Naive thymus-derived CD4-positive, alpha-beta T cell (primary cell): Measurements from ENCODE around the gene SSMEM1. TPM values are rescaled to one million over a fixed set of nuclear protein-coding genes. Genes with fewer than 3 reads are reported as not detected.

ENCODE experiments used
- ATAC-seq: fragments of 150-1000 bp; cut with Tn5 transposase; 2 replicates; pipeline ENCODE4 v1.10.0; 2021; ENCODE audit warnings: mild to moderate bottlenecking, moderate library complexity
- CTCF ChIA-PET: fragments of 350-600 bp; sonication (Branson Sonifier 250); formaldehyde crosslinking; loops from one replicate; lab custom pipeline; 2021; ENCODE audit warnings: antibody characterized with exemption; lab: Charles Lee
- POLR2A ChIA-PET: fragments of 350-600 bp; sonication (Branson Sonifier 250); formaldehyde crosslinking; loops from one replicate; lab custom pipeline; 2021; ENCODE audit warnings: antibody characterized with exemption, inconsistent platforms; lab: Charles Lee
- DNase-seq, 9 donors: peaks; one replicate each; pipeline versions ENCODE4 v3.0.0 to v3.0.0-alpha.2; 2020 to 2022; ENCODE audit warnings: mixed read lengths in 1 of 9
- H3K27ac ChIP-seq: one replicate; pipeline ENCODE4 v1.7.0; 2013; ENCODE audit warnings: mild to moderate bottlenecking, low read depth, low read length, moderate library complexity
- H3K27me3 ChIP-seq, 2 donors: one replicate each; pipeline ENCODE4 v1.7.0; 2013; ENCODE audit warnings: low read length in 2 of 2, mild to moderate bottlenecking in 2 of 2, moderate library complexity in 2 of 2; ENCODE audit not compliant: control insufficient read depth in 2 of 2, insufficient read depth in 2 of 2
- H3K36me3 ChIP-seq, 3 experiments: 1 replicate in 2 of 3; 2 replicates in 1 of 3; pipeline ENCODE4 v1.7.0; 2013; ENCODE audit warnings: low read length in 3 of 3, mild to moderate bottlenecking in 3 of 3, moderate library complexity in 1 of 3; ENCODE audit not compliant: insufficient read depth in 3 of 3, control insufficient read depth in 2 of 3
- H3K4me1 ChIP-seq, 2 donors: one replicate each; pipeline ENCODE4 v1.7.0; 2013; ENCODE audit warnings: low read length in 2 of 2, mild to moderate bottlenecking in 2 of 2, moderate library complexity in 1 of 2; ENCODE audit not compliant: control insufficient read depth in 2 of 2, insufficient read depth in 2 of 2
- H3K4me3 ChIP-seq: 2 replicates; pipeline ENCODE4 v1.7.0; 2013; ENCODE audit warnings: mild to moderate bottlenecking, low read length
- H3K9me3 ChIP-seq, 3 experiments: 1 replicate in 2 of 3; 2 replicates in 1 of 3; pipeline ENCODE4 v1.7.0; 2013; ENCODE audit warnings: low read length in 3 of 3; ENCODE audit not compliant: control insufficient read depth in 2 of 3
- H3K27ac Mint-ChIP-seq, 9 donors: one replicate each; pipeline ENCODE4 v1.8.0; 2020 to 2022; ENCODE audit warnings: mixed read lengths in 9 of 9, mild to moderate bottlenecking in 8 of 9, moderate library complexity in 5 of 9, inconsistent platforms in 2 of 9
- H3K27me3 Mint-ChIP-seq, 5 donors: one replicate each; pipeline ENCODE4 v1.8.0; 2021 to 2022; ENCODE audit warnings: mixed read lengths in 5 of 5, mild to moderate bottlenecking in 1 of 5
- H3K36me3 Mint-ChIP-seq, 5 donors: one replicate each; pipeline ENCODE4 v1.8.0; 2020 to 2022; ENCODE audit warnings: mixed read lengths in 5 of 5, mild to moderate bottlenecking in 3 of 5, inconsistent platforms in 1 of 5
- H3K4me1 Mint-ChIP-seq, 7 donors: one replicate each; pipeline ENCODE4 v1.8.0; 2020 to 2022; ENCODE audit warnings: mixed read lengths in 7 of 7, mild to moderate bottlenecking in 3 of 7, inconsistent platforms in 1 of 7
- H3K4me3 Mint-ChIP-seq, 10 donors: one replicate each; pipeline ENCODE4 v1.8.0; 2020 to 2022; ENCODE audit warnings: mild to moderate bottlenecking in 10 of 10, mixed read lengths in 10 of 10, moderate library complexity in 6 of 10, inconsistent platforms in 2 of 10
- H3K9me3 Mint-ChIP-seq, 11 donors: one replicate each; pipeline ENCODE4 v1.8.0; 2020 to 2022; ENCODE audit warnings: mixed read lengths in 11 of 11, mild to moderate bottlenecking in 4 of 11, inconsistent platforms in 1 of 11, moderate library complexity in 1 of 11
- intact Hi-C, 2 donors: fragments of 100-400 bp; cut with micrococcal nuclease; formaldehyde crosslinking; loops; one replicate each; pipeline ENCODE4 v1.15.1; 2023
- polyA plus RNA-seq, 2 donors: library from polyadenylated mRNA; unstranded; fragments of 300-500 nt; fragmentation: Illumina TruSeq; gene quantifications; one replicate each; pipeline ENCODE4 v1.2.3, GENCODE V29; 2021
- total RNA-seq, 6 experiments: library from RNA in 5 of 6; stranded (reverse) in 5 of 6; gene quantifications; 1 replicate in 5 of 6; 2 replicates in 1 of 6; pipeline ENCODE4 v1.2.3 and lab custom pipeline; 2021 to 2026

The SSMEM1 gene, protein sequence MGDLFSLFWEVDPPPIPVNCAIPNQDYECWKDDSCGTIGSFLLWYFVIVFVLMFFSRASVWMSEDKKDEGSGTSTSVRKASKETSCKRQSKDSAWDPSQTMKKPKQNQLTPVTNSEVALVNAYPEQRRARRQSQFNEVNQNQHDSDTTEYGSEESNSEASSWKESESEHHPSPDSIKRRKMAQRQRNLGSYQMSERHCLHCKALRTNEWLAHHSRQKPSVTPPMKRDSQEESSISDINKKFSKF
- total RNA-seq (not detected), polyA plus RNA-seq (not detected), total RNA-seq (lab: John Stamatoyannopoulos, UW) (not detected)

GRCh38 chr7:130207642-130208041, at the start of gene SSMEM1:
TSS of gene SSMEM1 (plus strand) at chr7:130207860. CDS start at chr7:130207911, 51 bp downstream.
- POLR2A ChIA-PET, result no interaction called here
- H3K27me3 ChIP-seq, result peaks cover 0 to under 1% of the 10 kb centered on the region in 2 donors
- DNase-seq (no peak), ATAC-seq (no peak)
- Mint-ChIP-seq H3K4me3 (peak within 1 kb of the TSS in 6 of 10 donors; percentile 24 to 61 (median 51)), H3K36me3 (peaks cover 4 to 9% (median 5%) of the 10 kb centered on the region in 5 donors), H3K4me1 (peaks cover 9 to 29% (median 25%) of the 10 kb centered on the region in 7 donors), H3K9me3 (no peaks in the 10 kb centered on the region), H3K27ac (peak within 1 kb of the TSS in 2 of 9 donors; percentile 32), H3K27me3 (peaks cover 0 to 16% (median 6%) of the 10 kb centered on the region in 5 donors)
- H3K27ac ChIP-seq, result no peak within 1 kb of the TSS
- intact Hi-C loops, result loop anchor here (5.0 to 10.0 kb wide), 4 partner anchors 185 to 983 kb away; partner anchors contain the start of genes AHCYL2 (in 1 of the 2), CEP41 (in 1 of the 2) and NRF1 (in 1 of the 2)
- H3K9me3 ChIP-seq, result no peaks in the 10 kb centered on the region
- CTCF ChIA-PET, result interaction anchor here (1.1 kb wide), 1 partner anchor 551 kb away, joined by 3 read pairs; no protein-coding TSS in a partner anchor
- H3K36me3 ChIP-seq, result peaks cover 0 to 5% (median 4%) of the 10 kb centered on the region in 3 experiments
- peaks cover 11 to 14% of the 10 kb centered on the region in 2 donors for H3K4me1 ChIP-seq
- H3K4me3 ChIP-seq, result no peak within 1 kb of the TSS

DNA sequence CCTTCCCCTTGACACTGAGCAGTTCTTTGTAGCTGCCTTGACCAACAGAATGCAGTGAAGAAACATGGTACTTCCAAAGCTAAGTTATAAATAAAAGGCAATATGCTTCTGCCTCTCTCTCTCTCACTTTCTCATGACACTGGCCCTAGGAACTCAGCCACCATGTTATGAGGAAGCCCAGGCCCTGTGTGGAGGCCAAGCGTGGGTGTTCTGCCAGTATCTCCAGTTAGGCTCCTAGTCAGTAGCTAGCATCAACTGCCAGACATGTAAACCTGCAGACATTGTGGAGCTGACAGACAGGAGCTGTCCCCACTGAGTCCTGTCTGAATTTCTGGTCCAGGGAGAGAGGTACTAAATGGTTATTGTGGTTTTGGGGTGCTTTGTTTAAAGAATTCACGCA, 47.6 kb upstream of the SSMEM1 start:
- Histone ChIP-seq H3K36me3 (peaks cover 0 to 38% (median 0%) of the 10 kb centered on the region in 3 experiments), H3K27ac (no peak overlapping the region), H3K9me3 (peaks cover 0 to 26% (median 0%) of the 10 kb centered on the region in 3 experiments), H3K27me3 (no peaks in the 10 kb centered on the region), H3K4me1 (no peaks in the 10 kb centered on the region), H3K4me3 (no peak overlapping the region)
- ATAC-seq, result no peak
- CTCF ChIA-PET, result no interaction called here
- no peak overlapping the region for H3K27ac Mint-ChIP-seq
- H3K27me3 Mint-ChIP-seq, result peaks cover 0 to 5% (median 4%) of the 10 kb centered on the region in 5 donors
- no peak for DNase-seq
- H3K4me1 Mint-ChIP-seq, result peaks cover 0 to 5% (median 0%) of the 10 kb centered on the region in 7 donors
- peaks cover 31 to 65% (median 53%) of the 10 kb centered on the region in 5 donors for H3K36me3 Mint-ChIP-seq
- H3K4me3 Mint-ChIP-seq, result no peak overlapping the region
- intact Hi-C loops, result no loop called here
- POLR2A ChIA-PET, result interaction anchor here (1.6 kb wide), 1 partner anchor 18 kb away, joined by 4 read pairs; no protein-coding TSS in a partner anchor
- H3K9me3 Mint-ChIP-seq, result peaks cover 0 to 51% (median 18%) of the 10 kb centered on the region in 11 donors

- Mint-ChIP-seq H3K9me3 (peaks cover 0 to 49% (median 16%) of the 10 kb centered on the region in 11 donors), H3K36me3 (peaks cover 31 to 67% (median 56%) of the 10 kb centered on the region in 5 donors), H3K4me1 (peaks cover 0 to 3% (median 0%) of the 10 kb centered on the region in 7 donors), H3K27me3 (peaks cover 0 to 3% (median 3%) of the 10 kb centered on the region in 5 donors), H3K27ac (no peak overlapping the region), H3K4me3 (no peak overlapping the region)
- peaks cover 0 to 41% (median 0%) of the 10 kb centered on the region in 3 experiments for H3K36me3 ChIP-seq
- no peaks in the 10 kb centered on the region for H3K4me1 ChIP-seq
- intact Hi-C loops, result no loop called here
- no peaks in the 10 kb centered on the region for H3K27me3 ChIP-seq
- POLR2A ChIA-PET, result interaction anchor here (1.6 kb wide), 1 partner anchor 18 kb away, joined by 4 read pairs; no protein-coding TSS in a partner anchor
- CTCF ChIA-PET, result interaction anchor here (0.6 kb wide), 1 partner anchor 9 kb away, joined by 3 read pairs; no protein-coding TSS in a partner anchor
- H3K27ac ChIP-seq, result no peak overlapping the region
- DNase-seq, result no peak
- no peak for ATAC-seq
- H3K4me3 ChIP-seq, result no peak overlapping the region
- H3K9me3 ChIP-seq, result peaks cover 0 to 26% (median 0%) of the 10 kb centered on the region in 3 experiments
These were observed 47.2 kb upstream of the SSMEM1 start for GRCh38 chr7:130160455-130160854.

- H3K36me3 Mint-ChIP-seq, result peaks cover 31 to 73% (median 56%) of the 10 kb centered on the region in 5 donors
- no peak for DNase-seq
- peak overlapping the region in 1 of 9 donors; percentile 10 for H3K27ac Mint-ChIP-seq
- peaks cover 0 to 41% (median 0%) of the 10 kb centered on the region in 3 experiments for H3K36me3 ChIP-seq
- POLR2A ChIA-PET, result interaction anchor here (0.7 kb wide), 1 partner anchor 13 kb away, joined by 4 read pairs; no protein-coding TSS in a partner anchor
- H3K4me3 ChIP-seq, result no peak overlapping the region
- CTCF ChIA-PET, result no interaction called here
- no peaks in the 10 kb centered on the region for H3K27me3 ChIP-seq
- H3K4me1 Mint-ChIP-seq, result no peaks in the 10 kb centered on the region
- peaks cover 0 to 17% (median 0%) of the 10 kb centered on the region in 3 experiments for H3K9me3 ChIP-seq
- no peak overlapping the region for H3K4me3 Mint-ChIP-seq
- ATAC-seq, result no peak
- H3K9me3 Mint-ChIP-seq, result peaks cover 0 to 37% (median 12%) of the 10 kb centered on the region in 11 donors
- intact Hi-C loops, result no loop called here
- H3K27me3 Mint-ChIP-seq, result no peaks in the 10 kb centered on the region
- H3K4me1 ChIP-seq, result no peaks in the 10 kb centered on the region
- H3K27ac ChIP-seq, result no peak overlapping the region
These were observed 45.5 kb upstream of the SSMEM1 start for GRCh38 chr7:130162196-130162595.

- Mint-ChIP-seq H3K9me3 (no peaks in the 10 kb centered on the region), H3K4me1 (peaks cover 0 to 2% (median 0%) of the 10 kb centered on the region in 7 donors), H3K4me3 (no peak overlapping the region), H3K36me3 (peaks cover 10 to 56% (median 35%) of the 10 kb centered on the region in 5 donors), H3K27me3 (no peaks in the 10 kb centered on the region), H3K27ac (no peak overlapping the region)
- ATAC-seq (no peak), DNase-seq (no peak)
- Histone ChIP-seq H3K4me3 (no peak overlapping the region), H3K4me1 (no peaks in the 10 kb centered on the region), H3K27me3 (no peaks in the 10 kb centered on the region), H3K36me3 (peaks cover 6 to 48% (median 14%) of the 10 kb centered on the region in 3 experiments), H3K27ac (no peak overlapping the region), H3K9me3 (no peaks in the 10 kb centered on the region)
- ChIA-PET POLR2A (no interaction called here), CTCF (no interaction called here)
- intact Hi-C loops, result no loop called here
These were observed 33.3 kb upstream of the SSMEM1 start for GRCh38 chr7:130174237-130174959.

DNA sequence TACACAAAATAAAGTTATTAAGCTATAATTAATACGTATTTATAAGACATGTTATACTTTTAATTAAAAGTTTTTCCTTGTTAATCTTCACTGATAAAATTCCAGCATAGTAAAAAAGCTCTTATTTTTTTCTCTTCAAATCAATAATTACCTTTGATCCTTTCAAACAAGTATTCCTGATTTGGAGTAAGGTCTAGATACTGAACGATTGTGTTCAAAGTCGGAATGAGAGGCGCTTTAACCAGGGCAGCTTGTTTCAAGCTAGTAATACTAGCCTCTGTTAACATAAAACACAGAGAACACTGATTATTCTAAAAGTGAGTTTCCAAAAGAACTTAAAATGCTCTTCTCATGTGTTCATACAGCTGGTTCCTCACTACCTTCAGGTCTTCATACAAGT, 29.4 kb upstream of the SSMEM1 start:
- Mint-ChIP-seq H3K27ac (no peak overlapping the region), H3K4me1 (peaks cover 0 to 19% (median 0%) of the 10 kb centered on the region in 7 donors), H3K36me3 (peaks cover 0 to 56% (median 37%) of the 10 kb centered on the region in 5 donors), H3K27me3 (no peaks in the 10 kb centered on the region), H3K9me3 (no peaks in the 10 kb centered on the region), H3K4me3 (no peak overlapping the region)
- H3K27me3 ChIP-seq, result no peaks in the 10 kb centered on the region
- H3K36me3 ChIP-seq, result peaks cover 10 to 53% (median 11%) of the 10 kb centered on the region in 3 experiments
- ATAC-seq, result no peak
- H3K4me3 ChIP-seq, result no peak overlapping the region
- H3K27ac ChIP-seq, result no peak overlapping the region
- H3K4me1 ChIP-seq, result no peaks in the 10 kb centered on the region
- ChIA-PET POLR2A (no interaction called here), CTCF (interaction anchor here (0.6 kb wide), 2 partner anchors 90 to 1718 kb away, joined by 3 read pairs; no protein-coding TSS in a partner anchor)
- no peak for DNase-seq
- intact Hi-C loops, result no loop called here
- H3K9me3 ChIP-seq, result no peaks in the 10 kb centered on the region
